Esophagus muscularis mucosa (tissue), 3 donors: ENCODE measurements around the gene OTUD7B.
A peak's percentile ranks its signal among the peaks of the same experiment; 100 is the strongest.

Experiments
- POLR2A ChIP-seq: fragments of 450-650 bp; IDR thresholded peaks from one replicate; pipeline ENCODE4 v1.6.1; 2017; ENCODE audit warnings: antibody characterized with exemption, moderate library complexity, mild to moderate bottlenecking, low read depth
- TF ChIP-seq, protein P1 (sequence below), 3 experiments: fragments of 200-600 bp in 2 of 3; fragments of 450-650 bp in 1 of 3; sonication (generic) in 2 of 3; IDR thresholded peaks; one replicate each; pipeline ENCODE4 v1.5.1; 2017 to 2019; ENCODE audit warnings: antibody characterized with exemption in 3 of 3, mild to moderate bottlenecking in 2 of 3, moderate library complexity in 1 of 3

GRCh38 chr1:149888247-149888998, 122.1 kb downstream of the OTUD7B start:
- TF ChIP-seq, protein P1, sequence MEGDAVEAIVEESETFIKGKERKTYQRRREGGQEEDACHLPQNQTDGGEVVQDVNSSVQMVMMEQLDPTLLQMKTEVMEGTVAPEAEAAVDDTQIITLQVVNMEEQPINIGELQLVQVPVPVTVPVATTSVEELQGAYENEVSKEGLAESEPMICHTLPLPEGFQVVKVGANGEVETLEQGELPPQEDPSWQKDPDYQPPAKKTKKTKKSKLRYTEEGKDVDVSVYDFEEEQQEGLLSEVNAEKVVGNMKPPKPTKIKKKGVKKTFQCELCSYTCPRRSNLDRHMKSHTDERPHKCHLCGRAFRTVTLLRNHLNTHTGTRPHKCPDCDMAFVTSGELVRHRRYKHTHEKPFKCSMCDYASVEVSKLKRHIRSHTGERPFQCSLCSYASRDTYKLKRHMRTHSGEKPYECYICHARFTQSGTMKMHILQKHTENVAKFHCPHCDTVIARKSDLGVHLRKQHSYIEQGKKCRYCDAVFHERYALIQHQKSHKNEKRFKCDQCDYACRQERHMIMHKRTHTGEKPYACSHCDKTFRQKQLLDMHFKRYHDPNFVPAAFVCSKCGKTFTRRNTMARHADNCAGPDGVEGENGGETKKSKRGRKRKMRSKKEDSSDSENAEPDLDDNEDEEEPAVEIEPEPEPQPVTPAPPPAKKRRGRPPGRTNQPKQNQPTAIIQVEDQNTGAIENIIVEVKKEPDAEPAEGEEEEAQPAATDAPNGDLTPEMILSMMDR (IDR thresholded peaks at IDR 0.05): peak; percentile 58 to 61 (median 60)
- peak; percentile 6 for TF ChIP-seq POLR2A
